HG02610 (cell line): ENCODE measurements around the gene LRR1.
"Not testable (repeated sequence)": the region's sequence is repeated elsewhere in the genome, so short reads cannot be mapped to it uniquely, and the experiment has no call there.

ENCODE experiments used
- ATAC-seq: cut with Tn5 transposase; IDR thresholded peaks from one replicate; pipeline ENCODE4 v1.9.1; 2021; ENCODE audit warnings: mild to moderate bottlenecking, moderate library complexity; ENCODE audit not compliant: unreplicated experiment

The LRR1 gene

GRCh38 chr14:49585803-49586672 is 12.7 kb upstream of the LRR1 start, which contains the start of gene RPS29:
RPS29 (minus strand) TSS chr14:49586380; CDS start chr14:49586346, 34 bp downstream.
- ATAC-seq: peak; percentile 87

DNA sequence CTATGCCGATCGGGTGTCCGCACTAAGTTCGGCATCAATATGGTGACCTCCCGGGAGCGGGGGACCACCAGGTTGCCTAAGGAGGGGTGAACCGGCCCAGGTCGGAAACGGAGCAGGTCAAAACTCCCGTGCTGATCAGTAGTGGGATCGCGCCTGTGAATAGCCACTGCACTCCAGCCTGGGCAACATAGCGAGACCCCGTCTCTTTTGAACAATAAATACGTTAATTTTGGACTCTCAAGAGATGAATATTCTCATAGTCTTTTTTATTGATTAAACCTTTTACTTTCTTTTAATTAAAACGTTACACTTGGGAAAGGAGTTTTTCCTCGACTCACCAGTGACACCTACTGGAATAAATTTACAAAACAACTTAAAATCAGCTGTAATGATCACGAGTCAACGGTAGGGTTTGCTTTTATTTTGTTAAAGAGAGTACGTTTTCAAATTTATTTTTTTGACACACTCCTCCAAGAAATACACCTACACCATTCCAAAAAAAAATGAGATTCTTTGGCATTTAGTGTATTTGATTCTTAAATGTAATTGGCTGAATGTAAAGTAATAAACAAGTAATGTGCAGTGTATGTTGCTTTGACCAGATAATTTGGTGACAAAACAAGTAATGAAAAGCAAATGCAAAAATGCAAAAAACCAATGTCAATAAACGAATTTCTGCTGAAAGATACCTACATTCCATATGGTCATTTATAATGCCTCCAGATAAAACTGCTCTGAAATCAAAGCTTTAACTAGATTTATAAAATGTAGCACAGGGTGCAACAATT is 11.9 kb upstream of the LRR1 start:
- peak; percentile 28 for ATAC-seq

- no peak for ATAC-seq
Measured at GRCh38 chr14:49589387-49589786, 9.4 kb upstream of the LRR1 start.

GRCh38 chr14:49593016-49593415 is 5.7 kb upstream of the LRR1 start:
- ATAC-seq: no peak

DNA sequence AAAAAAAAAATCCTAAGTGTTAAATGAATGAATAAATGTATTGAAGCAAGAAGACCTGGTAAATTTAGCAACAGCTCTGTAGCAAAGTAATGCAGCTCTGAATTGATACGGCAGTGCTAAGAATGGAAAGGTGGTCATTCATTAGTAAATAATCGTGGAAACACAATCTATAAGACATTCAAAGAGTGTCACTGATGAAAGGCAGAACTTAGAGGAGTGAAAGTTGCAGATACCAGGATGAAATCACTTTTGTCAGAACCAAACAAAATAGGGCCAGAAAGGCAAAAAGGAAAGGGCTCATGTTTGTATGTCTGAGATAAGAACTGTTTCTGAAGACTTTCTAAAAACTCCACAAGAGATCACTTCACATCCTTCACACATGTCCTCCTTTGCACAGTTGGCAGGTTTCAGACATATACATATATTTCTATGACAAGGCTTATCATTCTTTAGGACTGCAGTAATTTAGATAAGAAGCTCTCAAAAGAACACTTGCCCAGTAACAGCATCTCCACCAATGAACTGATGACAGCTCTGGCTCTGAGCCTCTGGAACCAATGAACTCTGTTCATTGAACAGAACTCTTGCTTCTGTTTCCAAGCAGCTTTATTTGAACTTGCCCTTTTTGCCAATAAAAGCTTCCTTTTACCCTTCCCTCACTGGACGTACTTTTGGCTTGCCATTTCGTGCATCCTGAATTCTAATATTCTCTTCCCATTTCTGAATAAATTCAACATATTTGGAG is 4.2 kb upstream of the LRR1 start:
- no peak for ATAC-seq

- no peak for ATAC-seq
Measured at GRCh38 chr14:49598189-49598484, 603 bp upstream of the LRR1 start.

GRCh38 chr14:49607583-49607982 is 8.8 kb downstream of the LRR1 start:
- no peak for ATAC-seq

DNA sequence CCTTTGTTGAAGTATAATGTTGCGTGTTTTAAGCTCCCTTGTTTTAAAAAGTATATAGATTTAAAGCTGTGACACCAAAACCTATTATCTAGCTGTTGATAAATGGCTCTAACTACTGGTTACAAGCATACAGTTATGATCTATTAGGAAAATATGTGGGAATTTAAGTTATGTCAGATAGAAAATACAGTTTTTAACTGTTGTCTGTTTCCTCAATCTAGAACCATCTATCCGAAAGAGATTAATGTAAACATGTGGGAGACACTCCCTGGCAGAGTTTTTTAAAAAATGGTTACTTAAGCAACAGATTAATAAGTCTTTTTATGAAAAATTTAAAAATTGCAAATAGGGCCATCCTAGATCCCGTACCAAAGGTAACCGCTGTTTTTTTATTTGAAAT is 13.5 kb downstream of the LRR1 start:
- no peak for ATAC-seq

- no peak for ATAC-seq
Measured at GRCh38 chr14:49612671-49613070, 13.9 kb downstream of the LRR1 start.

DNA sequence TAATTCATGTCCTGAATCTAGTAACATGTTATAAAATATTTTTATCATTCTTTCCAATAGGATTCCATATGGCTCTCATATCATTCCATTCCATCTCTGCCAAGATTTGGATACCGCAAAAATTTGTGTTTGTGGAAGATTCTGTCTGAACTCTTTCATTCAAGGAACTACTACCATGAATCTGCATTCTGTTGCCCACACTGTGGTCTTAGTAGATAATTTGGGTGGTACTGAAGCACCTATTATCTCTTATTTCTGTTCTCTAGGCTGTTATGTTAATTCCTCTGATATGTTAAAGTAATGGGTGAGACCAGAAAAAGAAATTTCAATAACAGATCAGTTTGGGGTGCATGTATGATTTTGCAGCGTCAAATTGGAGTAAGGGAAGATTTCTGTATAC is 15.5 kb downstream of the LRR1 start:
- ATAC-seq: no peak

DNA sequence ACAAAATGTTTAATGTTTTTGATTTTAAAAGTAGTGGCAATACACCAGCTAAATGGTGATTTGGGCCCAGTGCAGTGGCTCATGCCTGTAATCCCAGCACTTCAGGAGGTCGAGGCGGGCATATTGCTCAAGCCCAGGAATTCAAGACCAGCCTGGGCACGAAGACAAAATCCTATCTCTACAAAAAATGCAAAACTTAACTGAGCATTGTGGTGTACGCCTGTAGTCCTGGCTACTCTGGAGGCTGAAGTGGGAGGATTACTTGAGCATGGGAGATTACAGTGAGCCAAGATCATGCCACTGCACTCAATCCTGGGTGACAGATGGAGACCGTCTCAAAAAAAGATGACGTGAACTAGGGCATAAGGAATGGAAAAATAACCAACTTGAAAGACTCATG is 17.0 kb downstream of the LRR1 start:
- ATAC-seq: no peak

- no peak for ATAC-seq
Measured at GRCh38 chr14:49617852-49618519, 19.2 kb downstream of the LRR1 start.

GRCh38 chr14:49619273-49619672 is 20.5 kb downstream of the LRR1 start:
- ATAC-seq: not testable (repeated sequence)

- no peak for ATAC-seq
Measured at GRCh38 chr14:49619730-49620129, 21.0 kb downstream of the LRR1 start.

- ATAC-seq: peak; percentile 95
Measured at GRCh38 chr14:49620182-49621113, 21.7 kb downstream of the LRR1 start, which contains the start of the genes MGAT2 and RPL36AL. MGAT2 (plus strand) TSS chr14:49620799; CDS start chr14:49621269, 470 bp downstream. RPL36AL (minus strand) TSS chr14:49620626; CDS start chr14:49619104, 1,522 bp downstream.

DNA sequence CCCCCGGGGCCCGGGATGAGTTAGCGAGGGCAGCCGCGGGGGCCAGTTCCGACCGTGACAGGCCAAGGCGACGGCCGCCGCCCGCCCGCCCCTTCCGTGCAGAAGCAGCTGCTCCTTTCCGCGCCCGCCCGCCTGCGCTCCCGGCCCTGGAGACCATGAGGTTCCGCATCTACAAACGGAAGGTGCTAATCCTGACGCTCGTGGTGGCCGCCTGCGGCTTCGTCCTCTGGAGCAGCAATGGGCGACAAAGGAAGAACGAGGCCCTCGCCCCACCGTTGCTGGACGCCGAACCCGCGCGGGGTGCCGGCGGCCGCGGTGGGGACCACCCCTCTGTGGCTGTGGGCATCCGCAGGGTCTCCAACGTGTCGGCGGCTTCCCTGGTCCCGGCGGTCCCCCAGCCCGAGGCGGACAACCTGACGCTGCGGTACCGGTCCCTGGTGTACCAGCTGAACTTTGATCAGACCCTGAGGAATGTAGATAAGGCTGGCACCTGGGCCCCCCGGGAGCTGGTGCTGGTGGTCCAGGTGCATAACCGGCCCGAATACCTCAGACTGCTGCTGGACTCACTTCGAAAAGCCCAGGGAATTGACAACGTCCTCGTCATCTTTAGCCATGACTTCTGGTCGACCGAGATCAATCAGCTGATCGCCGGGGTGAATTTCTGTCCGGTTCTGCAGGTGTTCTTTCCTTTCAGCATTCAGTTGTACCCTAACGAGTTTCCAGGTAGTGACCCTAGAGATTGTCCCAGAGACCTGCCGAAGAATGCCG is 22.6 kb downstream of the LRR1 start:
- peak; percentile 25 for ATAC-seq

DNA sequence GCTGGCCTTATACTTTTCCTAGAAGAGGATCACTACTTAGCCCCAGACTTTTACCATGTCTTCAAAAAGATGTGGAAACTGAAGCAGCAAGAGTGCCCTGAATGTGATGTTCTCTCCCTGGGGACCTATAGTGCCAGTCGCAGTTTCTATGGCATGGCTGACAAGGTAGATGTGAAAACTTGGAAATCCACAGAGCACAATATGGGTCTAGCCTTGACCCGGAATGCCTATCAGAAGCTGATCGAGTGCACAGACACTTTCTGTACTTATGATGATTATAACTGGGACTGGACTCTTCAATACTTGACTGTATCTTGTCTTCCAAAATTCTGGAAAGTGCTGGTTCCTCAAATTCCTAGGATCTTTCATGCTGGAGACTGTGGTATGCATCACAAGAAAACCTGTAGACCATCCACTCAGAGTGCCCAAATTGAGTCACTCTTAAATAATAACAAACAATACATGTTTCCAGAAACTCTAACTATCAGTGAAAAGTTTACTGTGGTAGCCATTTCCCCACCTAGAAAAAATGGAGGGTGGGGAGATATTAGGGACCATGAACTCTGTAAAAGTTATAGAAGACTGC is 23.4 kb downstream of the LRR1 start:
- ATAC-seq: no peak

GRCh38 chr14:49623387-49623786 is 24.6 kb downstream of the LRR1 start:
- no peak for ATAC-seq
